HG03558 (cell line): ENCODE results near the gene TRAF1.
"Not testable (repeated sequence)": the region's sequence is repeated elsewhere in the genome, so short reads cannot be mapped to it uniquely, and the experiment has no call there.

Experiments
- ATAC-seq: cut with Tn5 transposase; IDR thresholded peaks from one replicate; pipeline ENCODE4 v1.9.1; 2021; ENCODE audit warnings: moderate number of reproducible peaks; ENCODE audit not compliant: unreplicated experiment; ENCODE audit errors: extremely low read depth

Gene TRAF1, protein sequence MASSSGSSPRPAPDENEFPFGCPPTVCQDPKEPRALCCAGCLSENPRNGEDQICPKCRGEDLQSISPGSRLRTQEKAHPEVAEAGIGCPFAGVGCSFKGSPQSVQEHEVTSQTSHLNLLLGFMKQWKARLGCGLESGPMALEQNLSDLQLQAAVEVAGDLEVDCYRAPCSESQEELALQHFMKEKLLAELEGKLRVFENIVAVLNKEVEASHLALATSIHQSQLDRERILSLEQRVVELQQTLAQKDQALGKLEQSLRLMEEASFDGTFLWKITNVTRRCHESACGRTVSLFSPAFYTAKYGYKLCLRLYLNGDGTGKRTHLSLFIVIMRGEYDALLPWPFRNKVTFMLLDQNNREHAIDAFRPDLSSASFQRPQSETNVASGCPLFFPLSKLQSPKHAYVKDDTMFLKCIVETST

DNA sequence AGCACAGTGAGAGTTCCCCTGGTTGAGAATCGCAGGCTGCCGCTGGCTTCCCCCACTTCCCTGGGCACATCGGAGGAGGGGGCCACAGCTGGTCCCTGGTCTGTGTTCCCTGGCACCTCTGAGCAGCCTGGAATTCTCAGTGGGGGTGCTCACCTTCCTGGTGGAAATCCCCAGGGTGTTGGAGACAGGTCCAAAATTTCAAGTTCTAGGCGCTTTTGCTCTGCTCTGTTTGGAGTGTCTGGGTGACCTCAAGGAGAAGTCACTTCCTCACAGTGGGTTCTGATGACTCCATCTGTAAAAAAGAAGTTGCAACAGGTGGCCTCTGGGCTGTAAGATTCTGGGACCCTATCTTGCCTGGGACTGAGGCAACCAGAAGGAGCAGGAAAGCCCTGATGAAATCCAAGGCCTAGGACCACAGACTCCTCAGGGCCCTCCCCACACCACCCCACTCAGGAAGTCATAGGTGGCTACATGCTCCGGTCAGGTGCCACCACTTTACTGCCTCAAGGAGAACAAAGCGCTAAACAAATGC is at the start of gene TRAF1:
TSS of gene TRAF1 (minus strand) at position 400 of the 532 bp plus-strand sequence. CDS start 721 bp downstream, outside the sequence.
- ATAC-seq: peak; percentile 4

- no peak for ATAC-seq
Observed at GRCh38 chr9:120974921-120975320, 48.3 kb upstream of the TRAF1 start.

DNA sequence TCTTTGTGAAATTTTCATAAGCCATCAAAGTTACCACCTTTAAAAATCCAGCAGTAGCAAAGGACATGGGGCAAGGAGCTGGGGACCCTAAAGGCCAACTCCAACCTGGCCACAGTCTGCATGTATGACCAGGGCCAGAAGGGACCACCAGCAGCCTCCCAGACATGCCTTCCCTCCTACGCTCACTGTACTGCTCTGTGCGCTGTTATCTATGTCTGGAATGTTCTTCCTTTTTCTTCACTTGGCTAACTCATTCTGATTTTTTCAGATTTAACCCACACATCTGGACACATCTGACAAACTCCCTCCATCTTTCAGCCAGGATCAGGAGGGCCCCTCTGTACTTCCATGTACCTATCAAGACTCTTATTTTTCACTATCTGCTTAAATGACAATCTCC is 47.6 kb upstream of the TRAF1 start:
- ATAC-seq: no peak

DNA sequence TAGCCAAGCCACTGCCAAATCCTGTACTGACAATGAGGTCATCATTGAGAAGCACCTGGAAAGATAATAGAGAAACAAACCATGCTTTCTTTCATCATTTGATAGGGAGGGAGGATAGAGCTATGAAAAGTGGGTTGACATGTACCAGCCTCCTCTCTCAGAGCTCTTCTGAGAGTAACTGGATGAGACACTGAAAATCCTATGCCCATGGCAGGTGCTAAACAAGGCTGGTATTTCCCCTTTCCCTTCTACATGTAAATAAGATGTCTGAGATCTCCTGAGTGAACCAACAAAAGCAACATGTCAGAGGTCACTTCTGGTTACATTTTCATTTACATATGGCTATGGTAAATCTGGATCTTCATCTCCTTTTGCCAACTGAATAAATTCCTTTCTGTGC is 45.3 kb upstream of the TRAF1 start:
- ATAC-seq: no peak

- not testable (repeated sequence) for ATAC-seq
Observed at GRCh38 chr9:120971471-120971870, 44.9 kb upstream of the TRAF1 start.

GRCh38 chr9:120970244-120970643 is 43.6 kb upstream of the TRAF1 start:
- ATAC-seq: no peak

DNA sequence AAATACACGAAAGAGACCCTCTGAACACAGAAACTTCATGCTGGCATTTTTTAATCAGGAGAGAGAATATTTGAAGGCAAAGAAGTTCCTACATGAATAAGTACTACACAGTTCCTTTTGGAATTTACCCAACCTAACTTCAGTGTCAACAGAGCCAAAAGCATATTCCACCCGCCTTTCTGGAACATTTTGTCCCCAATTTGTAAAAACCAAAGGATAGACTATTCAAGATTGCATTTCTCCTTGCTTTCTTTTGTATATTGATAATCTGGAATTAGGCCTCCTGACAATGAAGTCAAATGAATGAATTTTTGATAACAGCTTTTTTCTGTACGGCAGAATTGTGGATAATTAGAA is 39.4 kb upstream of the TRAF1 start:
- no peak for ATAC-seq

DNA sequence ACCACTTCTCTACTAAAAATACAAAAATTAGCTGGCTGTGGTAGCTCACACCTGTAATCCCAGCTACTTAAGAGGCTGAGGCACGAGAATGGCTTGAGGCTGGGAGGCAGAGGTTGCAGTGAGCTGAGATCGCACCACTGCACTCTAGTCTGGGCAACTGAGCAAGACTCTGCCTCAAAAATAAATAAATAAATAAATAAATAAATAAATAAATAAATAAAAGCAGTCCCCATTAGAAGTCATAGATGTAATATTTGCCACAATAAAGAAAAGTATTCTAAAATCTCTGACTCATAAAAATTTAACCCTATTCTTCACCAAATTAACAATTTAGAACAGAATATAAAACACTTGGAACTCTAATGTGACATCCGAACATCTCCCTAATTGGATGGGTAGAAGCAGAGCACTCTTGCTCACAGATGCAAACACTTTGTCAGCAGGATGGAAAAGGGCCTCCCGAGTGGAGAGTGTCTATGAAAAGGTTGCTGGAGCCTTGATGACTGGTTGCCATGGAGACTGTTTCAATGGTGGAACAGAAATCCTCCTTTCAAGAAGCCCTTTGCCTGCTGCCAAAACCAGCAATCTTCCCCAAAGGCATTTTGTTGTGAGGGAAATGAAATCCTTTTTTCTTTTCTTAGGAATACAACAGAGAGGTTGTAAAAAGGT is 38.9 kb upstream of the TRAF1 start:
- no peak for ATAC-seq

DNA sequence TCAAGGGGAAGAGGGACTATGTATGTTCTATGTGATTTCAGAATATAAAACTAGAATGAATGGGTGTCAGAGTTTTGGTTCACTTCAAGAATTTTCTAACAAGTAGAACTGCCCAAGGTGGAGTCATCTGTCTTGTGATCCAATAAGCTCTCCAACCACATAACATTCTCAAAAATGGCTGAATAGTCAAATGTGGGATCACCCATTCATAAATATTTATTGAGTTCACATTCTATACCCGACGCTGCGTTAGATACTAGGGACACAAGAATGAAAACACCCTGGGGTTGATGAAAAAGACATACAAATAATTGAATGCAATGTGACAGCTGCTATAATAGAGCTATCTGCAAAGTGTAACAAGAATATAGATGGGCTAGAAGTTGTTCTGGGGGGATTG is 35.3 kb upstream of the TRAF1 start:
- ATAC-seq: no peak

GRCh38 chr9:120960001-120960400 is 33.4 kb upstream of the TRAF1 start:
- no peak for ATAC-seq

DNA sequence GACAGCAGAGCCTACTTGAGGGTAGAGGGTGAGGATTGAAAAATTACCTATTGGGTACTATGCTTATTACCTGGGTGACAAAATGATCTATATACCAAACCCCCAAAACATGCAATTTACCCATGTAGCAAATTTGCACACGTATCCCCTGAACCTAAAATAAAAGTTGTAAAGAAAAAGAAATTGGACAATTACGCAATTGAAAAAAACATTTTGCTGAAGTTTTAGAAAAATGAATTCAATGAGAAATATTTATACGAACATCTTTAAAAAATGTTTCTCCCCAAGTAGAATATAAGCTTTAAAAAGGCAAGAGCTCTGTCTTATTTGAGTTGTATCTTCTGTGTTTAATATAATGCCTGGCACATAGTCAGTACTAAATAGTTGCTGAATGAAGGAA is 30.3 kb upstream of the TRAF1 start:
- no peak for ATAC-seq

GRCh38 chr9:120951960-120952618 is 25.5 kb upstream of the TRAF1 start:
- no peak for ATAC-seq

- ATAC-seq: no peak
Observed at GRCh38 chr9:120950421-120951388, 24.1 kb upstream of the TRAF1 start.

- no peak for ATAC-seq
Observed at GRCh38 chr9:120949290-120949689, 22.7 kb upstream of the TRAF1 start.

DNA sequence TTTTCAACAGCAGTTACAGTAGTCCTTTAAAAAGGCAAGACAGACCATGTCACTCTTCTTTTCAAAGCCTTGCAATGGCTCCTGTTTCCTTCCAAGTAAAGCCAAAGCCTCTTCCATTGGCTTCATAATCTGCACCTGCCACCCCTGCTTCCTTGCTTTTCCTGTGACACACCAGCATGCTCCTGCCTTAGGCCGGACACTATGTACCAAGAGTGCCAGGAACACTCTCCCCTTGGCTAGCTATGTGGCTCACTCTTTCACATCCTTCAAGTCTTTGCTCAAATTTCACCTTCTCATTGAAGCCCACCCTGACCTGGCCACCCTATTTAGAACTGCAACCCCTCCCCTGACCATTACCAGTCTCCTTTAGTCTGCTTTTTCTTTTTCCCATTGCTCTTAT is 22.2 kb upstream of the TRAF1 start:
- no peak for ATAC-seq

- ATAC-seq: no peak
Observed at GRCh38 chr9:120947222-120947621, 20.6 kb upstream of the TRAF1 start.

- ATAC-seq: no peak
Observed at GRCh38 chr9:120946259-120946658, 19.7 kb upstream of the TRAF1 start.

- ATAC-seq: no peak
Observed at GRCh38 chr9:120944948-120945347, 18.4 kb upstream of the TRAF1 start.

DNA sequence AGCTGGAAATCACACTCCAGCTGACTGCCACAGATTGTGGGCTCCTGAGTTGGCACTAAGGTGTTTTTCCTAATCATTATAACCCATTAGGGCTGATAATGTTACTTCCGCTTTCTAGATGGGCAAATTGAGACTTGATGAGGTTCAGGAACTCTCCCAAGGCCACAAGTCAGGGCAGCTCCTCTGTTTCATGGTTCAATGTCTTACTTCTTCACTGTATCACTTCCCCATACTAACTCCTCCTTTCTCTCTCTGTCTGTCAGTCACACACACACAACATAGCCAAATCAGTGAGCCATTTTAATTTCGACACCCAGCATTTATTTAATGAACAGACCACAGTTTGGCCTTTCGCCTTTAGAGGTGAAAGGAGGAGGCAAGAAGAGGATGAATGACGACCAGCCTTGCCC is 17.8 kb upstream of the TRAF1 start:
- peak; percentile 91 for ATAC-seq
